Measurements from ENCODE around the gene THSD4.

- no peak for TF ChIP-seq CTCF (conservative IDR thresholded peaks at IDR 0.05; ENCODE audit: low read depth, low read length)
- no peak for TF ChIP-seq RCOR1 (IDR thresholded peaks at IDR 0.05; ENCODE audit: insufficient replicate concordance, low read length)
- no peak for TF ChIP-seq POLR2A (IDR thresholded peaks at IDR 0.05; ENCODE audit: low read depth, low read length)
- TF ChIP-seq BHLHE40 (IDR thresholded peaks at IDR 0.05; ENCODE audit: low read depth, low read length), result no peak
- no peak for TF ChIP-seq ELK1 (IDR thresholded peaks at IDR 0.05; ENCODE audit: borderline replicate concordance, low read depth, low read length)
- no peak for TF ChIP-seq MXI1 (IDR thresholded peaks at IDR 0.05; ENCODE audit: borderline replicate concordance, low read depth, low read length)
- no peak for TF ChIP-seq CEBPB (IDR thresholded peaks at IDR 0.05; ENCODE audit: low read depth, low read length)
- TF ChIP-seq RFX5 (IDR thresholded peaks at IDR 0.05; ENCODE audit: low read depth, low read length), result no peak
Measured at GRCh38 chr15:71632576-71633195, 517.4 kb downstream of the THSD4 start.

Data from IMR-90 (cell line).